Liver (tissue), 3 donors: ENCODE results near the gene LRRC63.

Experiments
- ATF3 ChIP-seq: IDR thresholded peaks from 2 replicates; pipeline ENCODE4 v1.6.1; 2016; ENCODE audit warnings: antibody characterized with exemption
- CTCF ChIP-seq: fragments of 150-350 bp; IDR thresholded peaks from 2 replicates; pipeline ENCODE4 v1.5.1; 2017; ENCODE audit warnings: improper control_type of control experiment, low read depth, low read length; ENCODE audit not compliant: missing input control
- EGR1 ChIP-seq, 2 donors: IDR thresholded peaks; 2 replicates each; pipeline ENCODE4 v1.6.1; 2016 to 2018; ENCODE audit warnings: antibody characterized with exemption in 2 of 2, low read depth in 2 of 2
- FOXA2 ChIP-seq: IDR thresholded peaks from 2 replicates; pipeline ENCODE4 v1.6.1; 2016; ENCODE audit warnings: antibody characterized with exemption
- JUND ChIP-seq, 2 donors: IDR thresholded peaks; 2 replicates each; pipeline ENCODE4 v1.6.1; 2016; ENCODE audit warnings: antibody characterized with exemption in 2 of 2
- MAX ChIP-seq: IDR thresholded peaks from 2 replicates; pipeline ENCODE4 v1.6.1; 2016; ENCODE audit warnings: antibody characterized with exemption
- RAD21 ChIP-seq, 2 donors: IDR thresholded peaks; 2 replicates each; pipeline ENCODE4 v1.6.1; 2016; ENCODE audit warnings: antibody characterized with exemption in 2 of 2, mild to moderate bottlenecking in 2 of 2
- REST ChIP-seq: IDR thresholded peaks from 2 replicates; pipeline ENCODE4 v1.6.1; 2016; ENCODE audit warnings: antibody characterized with exemption, mild to moderate bottlenecking
- RXRA ChIP-seq, 2 donors: IDR thresholded peaks; 2 replicates each; pipeline ENCODE4 v1.6.1; 2017 to 2018; ENCODE audit warnings: antibody characterized with exemption in 2 of 2, mild to moderate bottlenecking in 1 of 2
- SP1 ChIP-seq: IDR thresholded peaks from 2 replicates; pipeline ENCODE4 v1.6.1; 2018; ENCODE audit warnings: antibody characterized with exemption, mild to moderate bottlenecking
- TAF1 ChIP-seq: conservative IDR thresholded peaks from 2 replicates; pipeline ENCODE4 v1.6.1; 2016; ENCODE audit warnings: antibody characterized with exemption, mild to moderate bottlenecking
- YY1 ChIP-seq: IDR thresholded peaks from 2 replicates; pipeline ENCODE4 v1.6.1; 2016; ENCODE audit warnings: antibody characterized with exemption, mild to moderate bottlenecking
- ZBTB33 ChIP-seq: IDR thresholded peaks from 2 replicates; pipeline ENCODE4 v1.6.1; 2016; ENCODE audit warnings: antibody characterized with exemption
- donor health status: healthy.
- donor health status: healthy.

- TF ChIP-seq CTCF (no peak), TAF1 (no peak), ZBTB33 (no peak), ATF3 (no peak), RXRA (IDR thresholded peaks at IDR 0.05) (no peak), EGR1 (IDR thresholded peaks at IDR 0.05; ENCODE audit: low read depth in 2 of 2) (no peak), JUND (IDR thresholded peaks at IDR 0.05) (no peak), MAX (no peak), FOXA2 (no peak), YY1 (no peak), REST (no peak), SP1 (no peak), RAD21 (IDR thresholded peaks at IDR 0.05) (no peak)
Observed at GRCh38 chr13:46192412-46192811, 19.3 kb upstream of the LRRC63 start.
